SK-N-SH (cell line): ENCODE measurements around the gene BEND3. TPM values are rescaled to one million over a fixed set of nuclear protein-coding genes. Genes with fewer than 3 reads are reported as not detected.

Experiments
- CTCF ChIA-PET: fragments of 300-600, 350-600 bp; formaldehyde crosslinking; extraction: SDS; loops from one replicate; lab custom pipeline; 2021; lab: Yijun Ruan, JAX
- POLR2A ChIA-PET: fragments of 350-600 bp; sonication (Branson Sonifier 250); formaldehyde crosslinking; extraction: SDS; loops from one replicate; lab custom pipeline; 2020; ENCODE audit warnings: antibody characterized with exemption, inconsistent platforms; lab: Yijun Ruan, JAX
- DNase-seq: peaks from one replicate; pipeline ENCODE4 v3.0.0; 2012
- H2AFZ ChIP-seq: fragments of 200-600 bp; sonication (generic); 2 replicates; pipeline ENCODE4 v1.8.1; 2016; ENCODE audit warnings: antibody characterized with exemption, mild to moderate bottlenecking, low read depth
- H3F3A ChIP-seq: fragments of 200-600 bp; sonication (generic); replicated peaks from 2 replicates; pipeline ENCODE3; 2016; ENCODE audit warnings: antibody characterized with exemption, mild to moderate bottlenecking; ENCODE audit not compliant: insufficient read depth
- H3K27ac ChIP-seq, 2 experiments: fragments of 200-500 bp in 1 of 2; fragments of 200-600 bp in 1 of 2; sonication (Bioruptor generic) in 1 of 2; sonication (generic), shearing (Covaris generic) in 1 of 2; 2 replicates each; pipeline versions ENCODE4 v1.5.1 to v1.6.1; 2014 to 2016; ENCODE audit warnings: low read depth in 2 of 2, inconsistent platforms in 1 of 2, low read length in 1 of 2, mild to moderate bottlenecking in 1 of 2, mixed read lengths in 1 of 2
- H3K27me3 ChIP-seq: fragments of 200-600 bp; sonication (generic), shearing (Covaris generic); 2 replicates; pipeline ENCODE4 v1.6.1; 2016; ENCODE audit warnings: mixed run types; ENCODE audit not compliant: insufficient read depth
- H3K36me3 ChIP-seq, 2 experiments: fragments of 200-500 bp in 1 of 2; fragments of 200-600 bp in 1 of 2; sonication (Bioruptor generic) in 1 of 2; sonication (generic) in 1 of 2; replicated peaks in 1 of 2; 2 replicates each; pipeline versions ENCODE3 to v1.5.1; 2014 to 2016; ENCODE audit warnings: low read length in 1 of 2, mild to moderate bottlenecking in 1 of 2; ENCODE audit not compliant: insufficient read depth in 2 of 2, control insufficient read depth in 1 of 2
- H3K4me1 ChIP-seq, 2 experiments: fragments of 200-500 bp in 1 of 2; fragments of 200-600 bp in 1 of 2; sonication (Bioruptor generic) in 1 of 2; sonication (generic), shearing (Covaris generic) in 1 of 2; 2 replicates each; pipeline versions ENCODE4 v1.5.1 to v1.6.1; 2014 to 2016; ENCODE audit warnings: low read depth in 1 of 2, low read length in 1 of 2, mixed run types in 1 of 2; ENCODE audit not compliant: insufficient read depth in 2 of 2, control insufficient read depth in 1 of 2
- H3K4me2 ChIP-seq: fragments of 200-600 bp; sonication (generic), shearing (Covaris generic); 2 replicates; pipeline ENCODE4 v1.6.1; 2017; ENCODE audit warnings: mixed run types
- H3K4me3 ChIP-seq, 2 experiments: fragments of 200-500 bp in 1 of 2; fragments of 200-600 bp in 1 of 2; sonication (Bioruptor generic) in 1 of 2; sonication (generic), shearing (Covaris generic) in 1 of 2; 2 replicates each; pipeline versions ENCODE4 v1.5.1 to v1.8.1; 2014 to 2016; ENCODE audit warnings: low read depth in 2 of 2, inconsistent platforms in 1 of 2, low read length in 1 of 2, mild to moderate bottlenecking in 1 of 2, mixed read lengths in 1 of 2, moderate library complexity in 1 of 2
- H3K79me2 ChIP-seq: fragments of 200-600 bp; sonication (generic); 2 replicates; pipeline ENCODE4 v1.8.1; 2017; ENCODE audit warnings: mild to moderate bottlenecking; ENCODE audit not compliant: insufficient read depth
- H3K9ac ChIP-seq: fragments of 200-600 bp; sonication (generic); 2 replicates; pipeline ENCODE4 v1.6.1; 2017; ENCODE audit warnings: mixed run types
- H3K9me2 ChIP-seq: fragments of 200-600 bp; sonication (generic); 2 replicates; pipeline ENCODE4 v1.6.1; 2017; ENCODE audit warnings: mixed run types
- H3K9me3 ChIP-seq: fragments of 200-600 bp; sonication (generic); 2 replicates; pipeline ENCODE4 v1.6.1; 2017; ENCODE audit warnings: mixed run types, mild to moderate bottlenecking, moderate library complexity
- H4K20me1 ChIP-seq: fragments of 200-600 bp; sonication (generic); 2 replicates; pipeline ENCODE4 v1.6.1; 2017; ENCODE audit warnings: mild to moderate bottlenecking, mixed run types; ENCODE audit not compliant: insufficient read depth
- CTCF ChIP-seq: fragments of 200-600 bp; sonication (generic); IDR thresholded peaks from 2 replicates; pipeline ENCODE4 v1.6.1; 2017; ENCODE audit warnings: antibody characterized with exemption, mild to moderate bottlenecking, moderate library complexity
- ELF1 ChIP-seq: IDR thresholded peaks from 2 replicates; pipeline ENCODE4 v1.4.0; 2012
- IRF3 ChIP-seq: fragments of 150-350 bp; IDR thresholded peaks from 2 replicates; pipeline ENCODE4 v1.6.1; 2016; ENCODE audit warnings: mild to moderate bottlenecking, low read depth, low read length
- JUND ChIP-seq: IDR thresholded peaks from 2 replicates; pipeline ENCODE4 v1.4.0; 2012
- MAX ChIP-seq: IDR thresholded peaks from 2 replicates; pipeline ENCODE4 v1.4.0; 2012; ENCODE audit warnings: low read depth
- MXI1 ChIP-seq: IDR thresholded peaks from 2 replicates; pipeline ENCODE4 v1.6.1; 2012; ENCODE audit warnings: mild to moderate bottlenecking, low read depth, low read length, improper control_type of control experiment
- PBX3 ChIP-seq: IDR thresholded peaks from 2 replicates; pipeline ENCODE4; 2012
- RCOR1 ChIP-seq: fragments of 150-350 bp; IDR thresholded peaks from 2 replicates; pipeline ENCODE4 v1.6.1; 2017; ENCODE audit warnings: antibody characterized with exemption, low read length
- REST ChIP-seq: IDR thresholded peaks from 2 replicates; pipeline ENCODE4 v1.6.1; 2012; ENCODE audit warnings: mild to moderate bottlenecking, low read depth, low read length, moderate library complexity
- SMC3 ChIP-seq: IDR thresholded peaks from 2 replicates; pipeline ENCODE4 v1.6.1; 2012; ENCODE audit warnings: low read depth, low read length, improper control_type of control experiment
- TEAD4 ChIP-seq: IDR thresholded peaks from 2 replicates; pipeline ENCODE4 v1.4.0; 2012; ENCODE audit warnings: mild to moderate bottlenecking, borderline replicate concordance; ENCODE audit not compliant: insufficient read depth
- USF1 ChIP-seq: IDR thresholded peaks from 2 replicates; pipeline ENCODE4 v1.4.0; 2012; ENCODE audit warnings: low read depth, borderline replicate concordance
- USF2 ChIP-seq: fragments of 150-350 bp; IDR thresholded peaks from 2 replicates; pipeline ENCODE4 v1.6.1; 2017; ENCODE audit warnings: antibody characterized with exemption, low read length, low read depth, borderline replicate concordance
- YY1 ChIP-seq: IDR thresholded peaks from 2 replicates; pipeline ENCODE4 v1.4.0; 2012; ENCODE audit warnings: low read depth, mild to moderate bottlenecking
- ZBTB33 ChIP-seq: IDR thresholded peaks from 2 replicates; pipeline ENCODE4 v1.4.0; 2012; ENCODE audit warnings: low read depth, borderline replicate concordance
- WGBS: methylation state at CpG from one replicate; pipeline ENCODE4 v1.1.6; 2017; ENCODE audit warnings: low lambda C conversion rate; 5-methylcytosine and 5-hydroxymethylcytosine counted together
- polyA plus RNA-seq, 3 experiments: library from polyadenylated mRNA; depleted of rRNA; stranded (reverse); fragments of >200 nt; gene quantifications; 2 replicates each; pipeline ENCODE4 v1.2.3, GENCODE V29; 2012

BEND3 gene
- polyA plus RNA-seq, 1 of the 3 experiments (the other 2 are of a cell fraction): 1.0 TPM

- TF ChIP-seq TEAD4 (no peak), CTCF (peak; percentile 72), SMC3 (peak; percentile 75), USF1 (no peak), IRF3 (no peak), RCOR1 (0 out of 2 replicates have a peak, but pooled peaks have one; percentile 43), ELF1 (no peak)
Observed at GRCh38 chr6:107114213-107114925, 946 bp downstream of the BEND3 start (continued).

- 96% methylated on average over 1 of the region's 1 CpG for WGBS
- Histone ChIP-seq H3K36me3 (no peaks in the 10 kb centered on the region), H3K4me2 (no peak overlapping the region), H3K9me3 (no peaks in the 10 kb centered on the region), H3K27ac (no peak overlapping the region), H2AFZ (no peak overlapping the region), H3K4me3 (no peak overlapping the region), H3F3A (no peaks in the 10 kb centered on the region), H3K9ac (no peak overlapping the region), H3K79me2 (no peaks in the 10 kb centered on the region), H3K27me3 (no peaks in the 10 kb centered on the region), H3K4me1 (peaks cover 2 to 7% of the 10 kb centered on the region in 2 experiments; a peak in 1 of 4 replicates), H3K9me2 (no peaks in the 10 kb centered on the region), H4K20me1 (no peaks in the 10 kb centered on the region)
- ChIA-PET POLR2A (no interaction called here), CTCF (interaction anchor here (0.8 to 1.1 kb wide), 2 partner anchors 28 to 131 kb away, joined by 3 to 5 read pairs; no protein-coding TSS in a partner anchor)
- DNase-seq: no peak
- TF ChIP-seq ZBTB33: no peak
- TF ChIP-seq PBX3: no peak
- no peak for TF ChIP-seq CTCF
- TF ChIP-seq MAX: no peak
- TF ChIP-seq USF2: no peak
- TF ChIP-seq YY1: no peak
- no peak for TF ChIP-seq MXI1
- TF ChIP-seq REST: no peak
- TF ChIP-seq JUND: no peak
Observed at GRCh38 chr6:107110200-107110599, 5.1 kb downstream of the BEND3 start.
